IMR-90 (cell line): Measurements from ENCODE around the gene DHCR24. TPM values are rescaled to one million over a fixed set of nuclear protein-coding genes. Genes with fewer than 3 reads are reported as not detected.

Source experiments
- ATAC-seq: fragments of 200-7000 bp; cut with Tn5 transposase; 2 replicates; pipeline ENCODE4 v1.9.1; 2020; ENCODE audit warnings: low read depth, mild to moderate bottlenecking, moderate library complexity
- BruUV-seq: library from RNA; stranded (reverse); fragments of 400-500 nt; replicated peaks from 2 replicates; lab custom pipeline; 2021; lab: Mats Ljungman, UMichigan
- CTCF ChIA-PET: fragments of 300-600 bp; formaldehyde crosslinking; extraction: SDS; loops from one replicate; lab custom pipeline; 2021; ENCODE audit warnings: antibody characterized with exemption; lab: Yijun Ruan, JAX
- POLR2A ChIA-PET: fragments of 300-600 bp; sonication (Branson Sonifier 250); formaldehyde crosslinking; loops from one replicate; lab custom pipeline; 2022; ENCODE audit warnings: antibody characterized with exemption; ENCODE audit not compliant: unreplicated experiment; lab: Charles Lee
- DNase-seq: peaks from one replicate; pipeline ENCODE4 v3.0.0; 2013
- H2AFZ ChIP-seq: replicated peaks from 2 replicates; pipeline ENCODE3; 2013; ENCODE audit warnings: low read length, mild to moderate bottlenecking; ENCODE audit not compliant: poor library complexity
- H2AK5ac ChIP-seq: 2 replicates; pipeline ENCODE4 v1.6.1; 2013; ENCODE audit warnings: low read depth, low read length, inconsistent platforms
- H2AK9ac ChIP-seq: replicated peaks from 2 replicates; pipeline ENCODE3; 2013; ENCODE audit warnings: mild to moderate bottlenecking, low read depth, low read length, moderate library complexity; ENCODE audit not compliant: poor library complexity
- H2BK120ac ChIP-seq: 2 replicates; pipeline ENCODE4 v1.6.1; 2013; ENCODE audit warnings: low read depth, low read length, inconsistent platforms
- H2BK15ac ChIP-seq: 3 replicates; pipeline ENCODE4 v1.6.1; 2013; ENCODE audit warnings: low read depth, low read length, inconsistent platforms
- H2BK20ac ChIP-seq: 2 replicates; pipeline ENCODE4 v1.6.1; 2013; ENCODE audit warnings: low read depth, mild to moderate bottlenecking, inconsistent platforms, low read length, moderate library complexity
- H2BK5ac ChIP-seq: 2 replicates; pipeline ENCODE4 v1.6.1; 2013; ENCODE audit warnings: mild to moderate bottlenecking, low read depth, low read length, inconsistent platforms; ENCODE audit not compliant: poor library complexity, severe bottlenecking
- H3K14ac ChIP-seq: replicated peaks from 2 replicates; pipeline ENCODE4 v1.6.1; 2013; ENCODE audit warnings: low read depth, low read length, inconsistent platforms
- H3K18ac ChIP-seq: 2 replicates; pipeline ENCODE4 v1.6.1; 2013; ENCODE audit warnings: low read depth, low read length, control low read depth
- H3K23ac ChIP-seq: 2 replicates; pipeline ENCODE4 v1.6.1; 2013; ENCODE audit warnings: low read depth, low read length, inconsistent platforms
- H3K27ac ChIP-seq: 2 replicates; pipeline ENCODE4 v1.5.1; 2013; ENCODE audit warnings: mild to moderate bottlenecking, control low read depth, low read length; ENCODE audit not compliant: insufficient read depth
- H3K27me3 ChIP-seq: 2 replicates; pipeline ENCODE4 v1.6.1; 2013; ENCODE audit warnings: low read length; ENCODE audit not compliant: control insufficient read depth, insufficient read depth
- H3K36me3 ChIP-seq: 2 replicates; pipeline ENCODE4 v1.6.1; 2013; ENCODE audit warnings: low read length, mixed read lengths; ENCODE audit not compliant: control insufficient read depth, insufficient read depth
- H3K4ac ChIP-seq: 2 replicates; pipeline ENCODE4 v1.6.1; 2013; ENCODE audit warnings: low read depth, low read length, inconsistent platforms
- H3K4me1 ChIP-seq: 2 replicates; pipeline ENCODE4 v1.6.1; 2013; ENCODE audit warnings: low read length, mixed read lengths; ENCODE audit not compliant: control insufficient read depth, insufficient read depth
- H3K4me2 ChIP-seq: 2 replicates; pipeline ENCODE4 v1.6.1; 2013; ENCODE audit warnings: low read depth, mild to moderate bottlenecking, control low read depth, low read length, moderate library complexity
- H3K4me3 ChIP-seq: 2 replicates; pipeline ENCODE4 v1.5.1; 2013; ENCODE audit warnings: low read depth, mild to moderate bottlenecking, control low read depth, low read length, moderate library complexity; ENCODE audit not compliant: insufficient read depth
- H3K56ac ChIP-seq: 2 replicates; pipeline ENCODE4 v1.6.1; 2013; ENCODE audit warnings: low read length, inconsistent platforms; ENCODE audit not compliant: insufficient read depth; ENCODE audit errors: extremely low read depth
- H3K79me1 ChIP-seq, 2 experiments: 2 replicates each; pipeline ENCODE4 v1.6.1; 2013; ENCODE audit warnings: low read length in 2 of 2, inconsistent platforms in 1 of 2, low read depth in 1 of 2
- H3K9ac ChIP-seq: 2 replicates; pipeline ENCODE4 v1.6.1; 2013; ENCODE audit warnings: low read depth, low read length, control low read depth
- H3K9me1 ChIP-seq: 2 replicates; pipeline ENCODE4 v1.6.1; 2013; ENCODE audit warnings: low read length, inconsistent platforms; ENCODE audit not compliant: insufficient read depth
- H3K9me3 ChIP-seq: 2 replicates; pipeline ENCODE4 v1.6.1; 2013; ENCODE audit warnings: low read length; ENCODE audit not compliant: control insufficient read depth, insufficient read depth
- H4K20me1 ChIP-seq: 2 replicates; pipeline ENCODE4 v1.6.1; 2013; ENCODE audit warnings: low read length, inconsistent platforms; ENCODE audit not compliant: insufficient read depth
- H4K5ac ChIP-seq: 2 replicates; pipeline ENCODE4 v1.6.1; 2013; ENCODE audit warnings: mild to moderate bottlenecking, low read depth, low read length, control low read depth
- H4K8ac ChIP-seq, 2 experiments: 2 replicates each; pipeline ENCODE4 v1.6.1; 2013; ENCODE audit warnings: low read depth in 2 of 2, low read length in 2 of 2, control low read depth in 1 of 2, inconsistent platforms in 1 of 2
- H4K91ac ChIP-seq: 2 replicates; pipeline ENCODE4 v1.6.1; 2013; ENCODE audit warnings: low read depth, low read length, inconsistent platforms; ENCODE audit not compliant: insufficient read depth
- CEBPB ChIP-seq: IDR thresholded peaks from 2 replicates; pipeline ENCODE4 v1.6.1; 2012; ENCODE audit warnings: low read depth, low read length, improper control_type of control experiment
- CTCF ChIP-seq: conservative IDR thresholded peaks from 2 replicates; pipeline ENCODE4 v1.5.1; 2012; ENCODE audit warnings: mild to moderate bottlenecking, low read depth, low read length, improper control_type of control experiment
- ELK1 ChIP-seq: fragments of 150-350 bp; IDR thresholded peaks from 2 replicates; pipeline ENCODE4 v1.6.1; 2016; ENCODE audit warnings: low read depth, mild to moderate bottlenecking, low read length, moderate library complexity, borderline replicate concordance
- FOS ChIP-seq: fragments of 150-350 bp; IDR thresholded peaks from 2 replicates; pipeline ENCODE4 v1.6.1; 2016; ENCODE audit warnings: low read depth, low read length
- MAZ ChIP-seq: IDR thresholded peaks from 2 replicates; pipeline ENCODE4 v1.6.1; 2012; ENCODE audit warnings: low read depth, mild to moderate bottlenecking, low read length, improper control_type of control experiment, moderate library complexity, borderline replicate concordance
- MXI1 ChIP-seq: IDR thresholded peaks from 2 replicates; pipeline ENCODE4 v1.6.1; 2012; ENCODE audit warnings: low read depth, mild to moderate bottlenecking, low read length, moderate library complexity, borderline replicate concordance
- NFE2L2 ChIP-seq: fragments of 150-350 bp; IDR thresholded peaks from 2 replicates; pipeline ENCODE4 v1.6.1; 2016; ENCODE audit warnings: low read depth, mild to moderate bottlenecking, low read length
- POLR2A ChIP-seq: IDR thresholded peaks from 2 replicates; pipeline ENCODE4 v1.6.1; 2012; ENCODE audit warnings: mild to moderate bottlenecking, low read depth, low read length
- RAD21 ChIP-seq: IDR thresholded peaks from 2 replicates; pipeline ENCODE4 v1.6.1; 2012; ENCODE audit warnings: low read length, improper control_type of control experiment
- RFX5 ChIP-seq: IDR thresholded peaks from 2 replicates; pipeline ENCODE4 v1.8.0; 2012; ENCODE audit warnings: low read depth, mild to moderate bottlenecking, low read length, moderate library complexity
- SMC3 ChIP-seq: fragments of 150-350 bp; IDR thresholded peaks from 2 replicates; pipeline ENCODE4 v1.6.1; 2016; ENCODE audit warnings: low read depth, mild to moderate bottlenecking, antibody characterized with exemption, low read length, moderate library complexity
- WGBS, 2 experiments: methylation state at CpG; one replicate each; pipeline versions ENCODE4 v1.1.5 to v1.1.7; 2013; ENCODE audit warnings: missing lambda C conversion rate in 2 of 2; ENCODE audit not compliant: insufficient read length in 1 of 2; ENCODE audit errors: extremely low coverage in 2 of 2; 5-methylcytosine and 5-hydroxymethylcytosine counted together
- dilution Hi-C: fragments of 300-500 bp; cut with HindIII; formaldehyde crosslinking; loops from one replicate; pipeline ENCODE4 v1.14.3; 2018; ENCODE audit warnings: low sequenced_read_pairs; ENCODE audit not compliant: unreplicated experiment
- in situ Hi-C: fragments of 300-500 bp; cut with MboI; formaldehyde crosslinking; loops from 3 replicates; pipeline ENCODE4 v1.14.3; 2019; ENCODE audit warnings: low sequenced_read_pairs, inconsistent platforms, mixed read lengths
- intact Hi-C: fragments of 100-400 bp; cut with micrococcal nuclease; formaldehyde crosslinking; loops from 2 replicates; pipeline ENCODE4 v1.10.0; 2022
- polyA plus RNA-seq, 3 experiments: library from polyadenylated mRNA; depleted of rRNA; stranded (reverse); fragments of >200 nt; gene quantifications; 2 replicates each; pipeline ENCODE4 v1.2.3, GENCODE V29; 2012; ENCODE audit warnings: low replicate concordance in 1 of 3
- total RNA-seq: library from RNA; depleted of rRNA; stranded (reverse); fragments of >200 nt; gene quantifications from 2 replicates; pipeline ENCODE4 v1.2.3, GENCODE V29; 2012

Gene DHCR24
- total and polyA plus RNA-seq, 2 of the 4 experiments (the other 2 are of a cell fraction), result 130 to 194 TPM

- Histone ChIP-seq H3K56ac (no peak overlapping the region), H3K27me3 (peaks cover 25% of the 10 kb centered on the region), H2BK20ac (no peak overlapping the region), H4K8ac (no peak overlapping the region), H2AK9ac (peak overlapping the region; percentile 13), H3K23ac (no peak overlapping the region), H3K27ac (no peak overlapping the region), H3K4me2 (no peak overlapping the region), H2BK5ac (no peak overlapping the region), H3K9me3 (no peaks in the 10 kb centered on the region), H3K18ac (no peak overlapping the region), H3K9me1 (0 out of 2 replicates have a peak, but pooled peaks cover 4% of the 10 kb centered on the region), H2AFZ (no peak overlapping the region), H3K14ac (no peak overlapping the region), H2AK5ac (no peak overlapping the region), H3K4ac (no peak overlapping the region), H2BK15ac (no peak overlapping the region), H4K5ac (no peak overlapping the region), H3K4me3 (no peak overlapping the region), H2BK120ac (no peak overlapping the region), H3K36me3 (no peaks in the 10 kb centered on the region), H4K20me1 (no peaks in the 10 kb centered on the region), H4K91ac (no peak overlapping the region), H3K79me1 (no peaks in the 10 kb centered on the region), H3K4me1 (no peaks in the 10 kb centered on the region), H3K9ac (no peak overlapping the region)
- no peak for TF ChIP-seq FOS
- no peak for TF ChIP-seq POLR2A
- no peak for TF ChIP-seq CTCF
- TF ChIP-seq MXI1, result no peak
- no peak for TF ChIP-seq CEBPB
- TF ChIP-seq MAZ, result no peak
- TF ChIP-seq SMC3, result no peak
- TF ChIP-seq RFX5, result no peak
- no peak for TF ChIP-seq NFE2L2
- TF ChIP-seq ELK1, result no peak
- TF ChIP-seq RAD21, result no peak
- dilution Hi-C loops (no loop called here), intact Hi-C loops (loop anchor here (2.0 to 10.0 kb wide), 5 partner anchors 137 to 955 kb away; partner anchors contain the start of gene BSND), in situ Hi-C loops (loop anchor here (10.0 kb wide), 1 partner anchor 135 kb away; no protein-coding TSS in a partner anchor)
- CTCF ChIA-PET, result interaction anchor here (0.6 to 1.2 kb wide), 3 partner anchors 33 to 830 kb away, joined by 3 to 5 read pairs (median 4); no protein-coding TSS in a partner anchor
- no TSS peak for BruUV-seq
- POLR2A ChIA-PET, result no interaction called here
- ATAC-seq, result no peak
- WGBS, 2 experiments, result no CpG with 5 or more reads among the region's 3 CpGs
- DNase-seq, result no peak
Observed at GRCh38 chr1:54809496-54810074, 77.4 kb downstream of the DHCR24 start.
